ENCODE results near the gene OR6B2.

DNA sequence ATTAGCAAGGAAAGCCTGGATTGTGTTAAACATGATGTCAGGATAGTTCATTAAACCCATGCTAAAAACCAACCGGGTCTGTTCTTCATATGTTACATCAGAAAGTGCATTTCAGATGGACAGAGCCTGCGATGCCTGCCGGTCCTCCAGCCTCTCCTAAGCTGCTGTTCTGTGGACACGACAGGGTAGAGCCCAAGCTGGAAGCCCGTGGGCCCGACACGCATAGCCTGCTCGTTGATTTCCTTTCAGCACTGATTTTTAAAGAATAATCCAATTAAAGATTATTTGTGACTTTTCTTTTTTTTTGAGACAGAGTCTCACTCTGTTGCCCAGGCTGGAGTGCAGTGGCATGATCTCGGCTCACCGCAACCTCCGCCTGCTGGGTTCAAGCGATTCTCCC lies 22.3 kb upstream of the OR6B2 start:
- no peak for TF ChIP-seq POLR2AphosphoS5 (IDR thresholded peaks at IDR 0.05)
- TF ChIP-seq, protein P1, sequence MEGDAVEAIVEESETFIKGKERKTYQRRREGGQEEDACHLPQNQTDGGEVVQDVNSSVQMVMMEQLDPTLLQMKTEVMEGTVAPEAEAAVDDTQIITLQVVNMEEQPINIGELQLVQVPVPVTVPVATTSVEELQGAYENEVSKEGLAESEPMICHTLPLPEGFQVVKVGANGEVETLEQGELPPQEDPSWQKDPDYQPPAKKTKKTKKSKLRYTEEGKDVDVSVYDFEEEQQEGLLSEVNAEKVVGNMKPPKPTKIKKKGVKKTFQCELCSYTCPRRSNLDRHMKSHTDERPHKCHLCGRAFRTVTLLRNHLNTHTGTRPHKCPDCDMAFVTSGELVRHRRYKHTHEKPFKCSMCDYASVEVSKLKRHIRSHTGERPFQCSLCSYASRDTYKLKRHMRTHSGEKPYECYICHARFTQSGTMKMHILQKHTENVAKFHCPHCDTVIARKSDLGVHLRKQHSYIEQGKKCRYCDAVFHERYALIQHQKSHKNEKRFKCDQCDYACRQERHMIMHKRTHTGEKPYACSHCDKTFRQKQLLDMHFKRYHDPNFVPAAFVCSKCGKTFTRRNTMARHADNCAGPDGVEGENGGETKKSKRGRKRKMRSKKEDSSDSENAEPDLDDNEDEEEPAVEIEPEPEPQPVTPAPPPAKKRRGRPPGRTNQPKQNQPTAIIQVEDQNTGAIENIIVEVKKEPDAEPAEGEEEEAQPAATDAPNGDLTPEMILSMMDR (IDR thresholded peaks at IDR 0.05 in 8 of 11, conservative IDR thresholded peaks at IDR 0.05 in 3 of 11), result no peak

All from spleen (tissue), 7 donors.